ENCODE measurements around the gene TBL1XR1. TPM values are rescaled to one million over a fixed set of nuclear protein-coding genes. Genes with fewer than 3 reads are reported as not detected.

TBL1XR1 gene
- total and polyA plus RNA-seq, 7 experiments from 2014 or later, result 20.8 to 173 (median 107) TPM

GRCh38 chr3:177041021-177041729 is 156.1 kb downstream of the TBL1XR1 start:
- Mint-ChIP-seq H3K27me3 (no peaks in the 10 kb centered on the region), H3K36me3 (peaks cover 32 to 69% (median 56%) of the 10 kb centered on the region in 5 donors), H3K4me3 (peak overlapping the region in 2 of 10 donors; percentile 18 to 46), H3K27ac (peak overlapping the region in 3 of 9 donors; percentile 27 to 59 (median 51)), H3K4me1 (peaks cover 13 to 41% (median 29%) of the 10 kb centered on the region in 7 donors), H3K9me3 (peaks cover 0 to 4% (median 0%) of the 10 kb centered on the region in 11 donors)
- H3K9me3 ChIP-seq (ENCODE audit: control insufficient read depth in 2 of 3, low read length in 3 of 3), result no peaks in the 10 kb centered on the region
- no peak overlapping the region for H3K27ac ChIP-seq (ENCODE audit: low read depth, low read length)
- H3K4me3 ChIP-seq (ENCODE audit: low read length), result no peak overlapping the region
- no peaks in the 10 kb centered on the region for H3K27me3 ChIP-seq (ENCODE audit: control insufficient read depth in 2 of 2, insufficient read depth in 2 of 2, low read length in 2 of 2)
- intact Hi-C loops (cut with micrococcal nuclease), result no loop called here
- no peaks in the 10 kb centered on the region for H3K4me1 ChIP-seq (ENCODE audit: control insufficient read depth in 2 of 2, insufficient read depth in 2 of 2, low read length in 2 of 2)
- ChIA-PET CTCF (no interaction called here), POLR2A (interaction anchor here (0.6 kb wide), 1 partner anchor 11 kb away, joined by 3 read pairs; no protein-coding TSS in a partner anchor)
- DNase-seq (no peak), ATAC-seq (no peak)
- peaks cover 5 to 45% (median 19%) of the 10 kb centered on the region in 3 experiments for H3K36me3 ChIP-seq (ENCODE audit: control insufficient read depth in 2 of 3, insufficient read depth in 3 of 3, low read length in 3 of 3)

GRCh38 chr3:177039490-177040274 is 157.6 kb downstream of the TBL1XR1 start:
- no peak overlapping the region for H3K4me3 ChIP-seq (ENCODE audit: low read length)
- H3K36me3 Mint-ChIP-seq, result peaks cover 34 to 69% (median 52%) of the 10 kb centered on the region in 5 donors
- H3K27me3 Mint-ChIP-seq, result no peaks in the 10 kb centered on the region
- H3K27ac ChIP-seq (ENCODE audit: low read depth, low read length), result no peak overlapping the region
- peak overlapping the region in 4 of 9 donors; percentile 24 to 47 (median 34) for H3K27ac Mint-ChIP-seq
- intact Hi-C loops (cut with micrococcal nuclease), result no loop called here
- no peaks in the 10 kb centered on the region for H3K27me3 ChIP-seq (ENCODE audit: control insufficient read depth in 2 of 2, insufficient read depth in 2 of 2, low read length in 2 of 2)
- DNase-seq (no peak), ATAC-seq (no peak)
- POLR2A ChIA-PET, result no interaction called here
- H3K36me3 ChIP-seq (ENCODE audit: control insufficient read depth in 2 of 3, insufficient read depth in 3 of 3, low read length in 3 of 3), result peaks cover 5 to 36% (median 16%) of the 10 kb centered on the region in 3 experiments
- CTCF ChIA-PET, result interaction anchor here (0.6 kb wide), 1 partner anchor 9 kb away, joined by 3 read pairs; no protein-coding TSS in a partner anchor
- no peaks in the 10 kb centered on the region for H3K4me1 ChIP-seq (ENCODE audit: control insufficient read depth in 2 of 2, insufficient read depth in 2 of 2, low read length in 2 of 2)
- no peaks in the 10 kb centered on the region for H3K9me3 ChIP-seq (ENCODE audit: control insufficient read depth in 2 of 3, low read length in 3 of 3)
- peaks cover 0 to 4% (median 0%) of the 10 kb centered on the region in 11 donors for H3K9me3 Mint-ChIP-seq
- H3K4me1 Mint-ChIP-seq, result peaks cover 15 to 41% (median 29%) of the 10 kb centered on the region in 7 donors
- H3K4me3 Mint-ChIP-seq, result no peak overlapping the region

- CTCF ChIA-PET, result no interaction called here
- DNase-seq, result no peak
- Mint-ChIP-seq H3K4me1 (peaks cover 7 to 27% (median 19%) of the 10 kb centered on the region in 7 donors), H3K4me3 (no peak overlapping the region), H3K27me3 (no peaks in the 10 kb centered on the region), H3K36me3 (peaks cover 18 to 69% (median 46%) of the 10 kb centered on the region in 5 donors), H3K27ac (peak overlapping the region in 2 of 9 donors; percentile 30 to 36), H3K9me3 (peaks cover 0 to 2% (median 0%) of the 10 kb centered on the region in 11 donors)
- Histone ChIP-seq H3K4me3 (ENCODE audit: low read length) (no peak overlapping the region), H3K27me3 (ENCODE audit: control insufficient read depth in 2 of 2, insufficient read depth in 2 of 2, low read length in 2 of 2) (no peaks in the 10 kb centered on the region), H3K4me1 (ENCODE audit: control insufficient read depth in 2 of 2, insufficient read depth in 2 of 2, low read length in 2 of 2) (no peaks in the 10 kb centered on the region), H3K9me3 (ENCODE audit: control insufficient read depth in 2 of 3, low read length in 3 of 3) (no peaks in the 10 kb centered on the region), H3K27ac (ENCODE audit: low read depth, low read length) (no peak overlapping the region), H3K36me3 (ENCODE audit: control insufficient read depth in 2 of 3, insufficient read depth in 3 of 3, low read length in 3 of 3) (peaks cover 5 to 30% (median 20%) of the 10 kb centered on the region in 3 experiments)
- intact Hi-C loops (cut with micrococcal nuclease), result no loop called here
- POLR2A ChIA-PET, result no interaction called here
- ATAC-seq, result no peak
These were observed 160.0 kb downstream of the TBL1XR1 start for GRCh38 chr3:177037241-177037640.

- Histone ChIP-seq H3K36me3 (ENCODE audit: control insufficient read depth in 2 of 3, insufficient read depth in 3 of 3, low read length in 3 of 3) (peaks cover 5 to 32% (median 20%) of the 10 kb centered on the region in 3 experiments), H3K9me3 (ENCODE audit: control insufficient read depth in 2 of 3, low read length in 3 of 3) (no peaks in the 10 kb centered on the region), H3K4me1 (ENCODE audit: control insufficient read depth in 2 of 2, insufficient read depth in 2 of 2, low read length in 2 of 2) (no peaks in the 10 kb centered on the region), H3K4me3 (ENCODE audit: low read length) (no peak overlapping the region), H3K27ac (ENCODE audit: low read depth, low read length) (no peak overlapping the region), H3K27me3 (ENCODE audit: control insufficient read depth in 2 of 2, insufficient read depth in 2 of 2, low read length in 2 of 2) (no peaks in the 10 kb centered on the region)
- intact Hi-C loops (cut with micrococcal nuclease), result no loop called here
- DNase-seq (no peak), ATAC-seq (no peak)
- no peak overlapping the region for H3K27ac Mint-ChIP-seq
- peaks cover 13 to 65% (median 36%) of the 10 kb centered on the region in 5 donors for H3K36me3 Mint-ChIP-seq
- peaks cover 0 to 2% (median 0%) of the 10 kb centered on the region in 11 donors for H3K9me3 Mint-ChIP-seq
- CTCF ChIA-PET, result no interaction called here
- peaks cover 0 to 15% (median 6%) of the 10 kb centered on the region in 7 donors for H3K4me1 Mint-ChIP-seq
- POLR2A ChIA-PET, result no interaction called here
- no peak overlapping the region for H3K4me3 Mint-ChIP-seq
- no peaks in the 10 kb centered on the region for H3K27me3 Mint-ChIP-seq
These were observed 161.6 kb downstream of the TBL1XR1 start for GRCh38 chr3:177035676-177036075.

GRCh38 chr3:177034832-177035475 is 162.3 kb downstream of the TBL1XR1 start:
- Histone ChIP-seq H3K36me3 (ENCODE audit: control insufficient read depth in 2 of 3, insufficient read depth in 3 of 3, low read length in 3 of 3) (peaks cover 5 to 32% (median 20%) of the 10 kb centered on the region in 3 experiments), H3K4me1 (ENCODE audit: control insufficient read depth in 2 of 2, insufficient read depth in 2 of 2, low read length in 2 of 2) (no peaks in the 10 kb centered on the region), H3K27ac (ENCODE audit: low read depth, low read length) (no peak overlapping the region), H3K9me3 (ENCODE audit: control insufficient read depth in 2 of 3, low read length in 3 of 3) (no peaks in the 10 kb centered on the region), H3K27me3 (ENCODE audit: control insufficient read depth in 2 of 2, insufficient read depth in 2 of 2, low read length in 2 of 2) (no peaks in the 10 kb centered on the region), H3K4me3 (ENCODE audit: low read length) (no peak overlapping the region)
- Mint-ChIP-seq H3K27me3 (no peaks in the 10 kb centered on the region), H3K9me3 (peaks cover 0 to 2% (median 0%) of the 10 kb centered on the region in 11 donors), H3K4me3 (no peak overlapping the region), H3K36me3 (peaks cover 13 to 68% (median 38%) of the 10 kb centered on the region in 5 donors), H3K4me1 (peaks cover 0 to 8% (median 5%) of the 10 kb centered on the region in 7 donors), H3K27ac (peak overlapping the region in 1 of 9 donors; percentile 6)
- POLR2A ChIA-PET, result interaction anchor here (0.7 kb wide), 2 partner anchors 98 to 971 kb away, joined by 3 to 4 read pairs; no protein-coding TSS in a partner anchor
- intact Hi-C loops (cut with micrococcal nuclease), result no loop called here
- DNase-seq (no peak), ATAC-seq (no peak)
- CTCF ChIA-PET, result interaction anchor here (0.7 kb wide), 1 partner anchor 781 kb away, joined by 5 read pairs; no protein-coding TSS in a partner anchor

All from naive thymus-derived CD4-positive, alpha-beta T cell (primary cell).